GM12874 (cell line): ENCODE data around the gene PPP5C.

Source experiments
- TF ChIP-seq, protein P1 (sequence below): IDR thresholded peaks from 2 replicates; pipeline ENCODE4 v1.5.1; 2011; ENCODE audit warnings: low read depth, mild to moderate bottlenecking, control low read depth, low read length, moderate library complexity; ENCODE audit not compliant: insufficient read depth

Gene PPP5C

DNA sequence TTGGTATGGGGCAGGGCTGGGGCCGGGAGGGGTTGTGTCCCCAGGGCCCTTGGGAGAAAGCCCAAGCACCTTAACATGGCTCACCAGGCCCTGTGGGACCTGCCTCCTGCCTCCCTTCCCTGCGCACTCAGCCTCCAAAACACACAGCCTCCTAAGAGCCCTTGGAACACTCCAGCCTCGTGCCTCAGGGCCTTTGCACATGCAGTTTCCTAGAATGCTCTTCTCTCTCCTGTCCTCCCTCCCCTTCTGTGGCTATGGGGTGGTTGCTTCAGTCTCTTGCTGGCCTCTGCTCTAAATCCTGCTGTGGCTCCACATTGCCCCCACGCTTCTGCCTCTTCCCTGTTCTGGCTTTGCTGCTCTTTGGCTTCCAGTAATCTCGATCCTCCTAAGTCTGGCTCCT lies 26.3 kb upstream of the PPP5C start:
- TF ChIP-seq, protein P1, sequence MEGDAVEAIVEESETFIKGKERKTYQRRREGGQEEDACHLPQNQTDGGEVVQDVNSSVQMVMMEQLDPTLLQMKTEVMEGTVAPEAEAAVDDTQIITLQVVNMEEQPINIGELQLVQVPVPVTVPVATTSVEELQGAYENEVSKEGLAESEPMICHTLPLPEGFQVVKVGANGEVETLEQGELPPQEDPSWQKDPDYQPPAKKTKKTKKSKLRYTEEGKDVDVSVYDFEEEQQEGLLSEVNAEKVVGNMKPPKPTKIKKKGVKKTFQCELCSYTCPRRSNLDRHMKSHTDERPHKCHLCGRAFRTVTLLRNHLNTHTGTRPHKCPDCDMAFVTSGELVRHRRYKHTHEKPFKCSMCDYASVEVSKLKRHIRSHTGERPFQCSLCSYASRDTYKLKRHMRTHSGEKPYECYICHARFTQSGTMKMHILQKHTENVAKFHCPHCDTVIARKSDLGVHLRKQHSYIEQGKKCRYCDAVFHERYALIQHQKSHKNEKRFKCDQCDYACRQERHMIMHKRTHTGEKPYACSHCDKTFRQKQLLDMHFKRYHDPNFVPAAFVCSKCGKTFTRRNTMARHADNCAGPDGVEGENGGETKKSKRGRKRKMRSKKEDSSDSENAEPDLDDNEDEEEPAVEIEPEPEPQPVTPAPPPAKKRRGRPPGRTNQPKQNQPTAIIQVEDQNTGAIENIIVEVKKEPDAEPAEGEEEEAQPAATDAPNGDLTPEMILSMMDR, result no peak

DNA sequence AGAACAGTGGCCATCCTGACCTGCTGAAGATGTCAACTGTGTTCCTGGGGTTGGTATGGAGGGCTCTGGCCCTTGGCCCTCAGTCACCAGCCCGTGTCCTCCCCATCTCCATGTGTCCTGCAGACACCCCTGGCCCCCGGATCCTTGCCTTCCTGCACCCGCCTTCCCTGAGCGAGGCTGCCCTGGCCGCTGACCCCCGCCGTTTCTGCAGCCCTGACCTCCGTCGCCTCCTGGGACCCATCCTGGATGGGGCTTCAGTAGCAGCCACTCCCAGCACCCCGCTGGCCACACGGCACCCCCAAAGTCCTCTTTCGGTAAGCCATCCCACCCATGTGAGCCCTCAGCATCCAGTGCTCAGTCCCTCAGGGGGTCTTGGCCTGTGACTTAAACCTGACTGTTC lies 25.2 kb upstream of the PPP5C start:
- TF ChIP-seq, protein P1, result no peak

- TF ChIP-seq, protein P1, result no peak
These were observed 22.6 kb upstream of the PPP5C start for GRCh38 chr19:46324277-46324676.

- TF ChIP-seq, protein P1, result no peak
These were observed 20.3 kb upstream of the PPP5C start for GRCh38 chr19:46326608-46327007.

DNA sequence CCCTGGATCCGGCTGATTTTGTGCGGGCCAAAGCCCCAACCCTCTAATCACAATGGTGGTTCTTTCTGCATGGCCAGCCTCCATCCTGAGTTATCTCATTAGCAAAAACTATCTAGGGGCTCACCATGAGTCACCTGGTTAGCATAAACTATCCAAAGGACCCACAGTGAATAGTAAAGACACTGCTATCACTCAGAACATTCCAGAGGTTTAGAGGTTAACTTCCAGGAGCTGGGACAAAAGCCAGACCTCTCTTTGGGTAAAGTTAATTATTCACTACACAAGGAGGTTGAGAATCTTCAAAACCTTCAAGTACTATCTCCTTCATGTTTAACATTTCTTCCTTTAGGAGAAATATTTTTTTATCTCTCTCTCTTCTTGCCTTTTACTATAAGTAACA lies 18.8 kb upstream of the PPP5C start:
- TF ChIP-seq, protein P1, result no peak

- TF ChIP-seq, protein P1, result no peak
These were observed 16.5 kb upstream of the PPP5C start for GRCh38 chr19:46330319-46330918.

- TF ChIP-seq, protein P1, result no peak
These were observed 9.4 kb upstream of the PPP5C start for GRCh38 chr19:46337487-46337886.
